HUES64 (cell line): ENCODE data around the gene ANO7.

ENCODE experiments used
- H3K27ac ChIP-seq: 2 replicates; pipeline ENCODE4 v1.7.0; 2013; ENCODE audit warnings: low read depth, low read length, inconsistent platforms
- H3K27me3 ChIP-seq: 2 replicates; pipeline ENCODE4 v1.6.1; 2013; ENCODE audit warnings: mild to moderate bottlenecking, low read length; ENCODE audit not compliant: insufficient read depth
- H3K36me3 ChIP-seq: 2 replicates; pipeline ENCODE4 v1.6.1; 2013; ENCODE audit warnings: mild to moderate bottlenecking, low read length; ENCODE audit not compliant: insufficient read depth
- H3K4me1 ChIP-seq: 2 replicates; pipeline ENCODE4 v1.6.1; 2013; ENCODE audit warnings: mild to moderate bottlenecking, low read length, moderate library complexity; ENCODE audit not compliant: insufficient read depth
- H3K4me3 ChIP-seq: 2 replicates; pipeline ENCODE4 v1.5.1; 2013; ENCODE audit warnings: mild to moderate bottlenecking, low read length, moderate library complexity
- H3K9ac ChIP-seq: 2 replicates; pipeline ENCODE4 v1.6.1; 2013; ENCODE audit warnings: mild to moderate bottlenecking, low read depth, low read length
- H3K9me3 ChIP-seq: 2 replicates; pipeline ENCODE4 v1.6.1; 2013; ENCODE audit warnings: low read depth, low read length; ENCODE audit not compliant: insufficient read depth
- WGBS: fragments of 150-250, 120-280 bp; methylation state at CpG from one replicate; pipeline ENCODE4 v1.1.7; 2013; ENCODE audit warnings: missing lambda C conversion rate; 5-methylcytosine and 5-hydroxymethylcytosine counted together

Gene ANO7

DNA sequence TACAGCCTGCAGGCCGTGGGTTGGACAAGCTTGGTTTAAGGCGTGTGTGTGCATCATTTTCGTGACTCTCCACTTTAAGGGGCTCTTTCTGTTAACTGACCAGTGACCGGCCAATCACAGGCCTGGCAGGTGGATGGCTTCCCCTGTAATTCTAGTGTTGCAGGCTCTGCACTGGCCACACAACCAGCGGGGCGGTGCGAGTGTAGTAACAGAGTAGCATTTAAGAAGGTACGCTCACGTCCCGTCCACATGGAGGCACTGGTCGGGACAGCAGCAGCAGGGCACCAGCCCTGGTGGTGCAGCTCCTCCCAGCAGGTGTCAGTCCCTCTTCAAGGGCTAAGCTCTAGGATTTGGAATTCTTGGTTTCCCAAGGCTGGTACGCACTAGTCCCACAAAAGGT, 8.0 kb upstream of the ANO7 start:
- Histone ChIP-seq H3K27me3 (no peaks in the 10 kb centered on the region), H3K4me1 (no peaks in the 10 kb centered on the region), H3K4me3 (no peak overlapping the region), H3K27ac (no peak overlapping the region), H3K36me3 (peaks cover 9% of the 10 kb centered on the region), H3K9ac (no peak overlapping the region), H3K9me3 (no peaks in the 10 kb centered on the region)
- 79% methylated on average over 12 of the region's 12 CpGs for WGBS

GRCh38 chr2:241182126-241182525, 6.4 kb upstream of the ANO7 start:
- WGBS, result 91% methylated on average over 3 of the region's 3 CpGs
- H3K4me3 ChIP-seq, result no peak overlapping the region

DNA sequence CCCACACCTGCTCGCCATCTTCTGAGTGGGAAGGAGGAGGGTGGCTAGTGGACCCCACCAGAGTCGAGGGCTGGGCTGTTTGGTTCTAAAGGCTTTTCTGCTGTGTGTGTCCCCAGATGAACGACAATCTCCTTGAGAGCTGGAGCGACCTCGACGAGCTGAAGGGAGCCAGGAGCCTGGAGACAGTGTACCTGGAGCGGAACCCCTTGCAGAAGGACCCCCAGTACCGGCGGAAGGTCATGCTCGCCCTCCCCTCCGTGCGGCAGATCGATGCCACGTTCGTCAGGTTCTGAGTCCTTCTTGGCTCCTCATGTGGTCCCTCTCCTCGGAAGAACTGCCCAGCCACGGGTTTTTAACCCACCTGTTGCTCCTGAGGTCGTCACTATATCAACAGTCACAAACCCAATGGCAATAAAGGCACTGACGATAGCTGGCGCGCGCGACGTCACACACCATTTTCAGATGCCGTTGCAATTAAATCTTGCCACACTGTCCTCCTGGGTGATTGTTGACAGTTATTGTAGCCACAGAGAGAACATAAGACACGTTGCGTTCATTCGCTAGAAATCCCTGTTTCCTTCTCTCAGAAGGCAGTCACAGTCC, 5.8 kb upstream of the ANO7 start:
- Histone ChIP-seq H3K4me1 (no peaks in the 10 kb centered on the region), H3K9me3 (no peaks in the 10 kb centered on the region), H3K27me3 (no peaks in the 10 kb centered on the region), H3K9ac (no peak overlapping the region), H3K36me3 (peaks cover 8% of the 10 kb centered on the region), H3K27ac (no peak overlapping the region), H3K4me3 (no peak overlapping the region)
- WGBS, result 94% methylated on average over 28 of the region's 28 CpGs

More at GRCh38 chr2:241182126-241182525, 6.4 kb upstream of the ANO7 start:
- Histone ChIP-seq H3K4me1 (no peaks in the 10 kb centered on the region), H3K9me3 (no peaks in the 10 kb centered on the region), H3K27ac (no peak overlapping the region), H3K36me3 (peaks cover 8% of the 10 kb centered on the region), H3K9ac (no peak overlapping the region), H3K27me3 (no peaks in the 10 kb centered on the region)

GRCh38 chr2:241183221-241183620, 5.3 kb upstream of the ANO7 start:
- 0 out of 2 replicates have a peak, but pooled peaks cover 2% of the 10 kb centered on the region for H3K4me1 ChIP-seq
- no peaks in the 10 kb centered on the region for H3K27me3 ChIP-seq
- H3K36me3 ChIP-seq, result peaks cover 8% of the 10 kb centered on the region
- no peak overlapping the region for H3K27ac ChIP-seq
- no peak overlapping the region for H3K4me3 ChIP-seq
- no peak overlapping the region for H3K9ac ChIP-seq
- no peaks in the 10 kb centered on the region for H3K9me3 ChIP-seq
- whole genome bisulfite sequencing, result 92% methylated on average over 9 of the region's 9 CpGs

DNA sequence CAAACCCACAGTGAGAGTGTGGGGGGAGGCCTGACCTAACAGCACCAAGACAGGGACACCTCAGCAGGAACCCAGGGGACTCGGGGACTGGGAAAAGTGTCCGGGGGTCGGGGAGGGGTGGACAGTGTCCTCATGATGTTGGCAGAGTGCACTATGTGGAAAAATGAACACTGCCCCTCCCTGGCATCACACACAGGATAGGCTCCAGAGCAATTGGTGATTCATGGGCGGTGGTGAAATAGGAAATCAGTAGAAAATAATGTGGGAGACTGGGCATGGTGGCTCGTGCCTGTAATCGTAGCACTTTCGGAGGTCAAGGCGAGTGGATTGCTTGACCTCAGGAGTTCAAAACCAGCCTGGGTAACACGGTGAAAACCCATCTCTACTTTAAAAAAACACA, 3.6 kb upstream of the ANO7 start:
- peaks cover 4% of the 10 kb centered on the region; the same call in 1 of the 2 replicates for H3K36me3 ChIP-seq
- no peaks in the 10 kb centered on the region for H3K9me3 ChIP-seq
- 0 out of 2 replicates have a peak, but pooled peaks cover 5% of the 10 kb centered on the region for H3K4me1 ChIP-seq
- H3K27me3 ChIP-seq, result no peaks in the 10 kb centered on the region
- H3K9ac ChIP-seq, result no peak overlapping the region
- WGBS, result 83% methylated on average over 9 of the region's 9 CpGs
- no peak overlapping the region for H3K27ac ChIP-seq
- no peak overlapping the region for H3K4me3 ChIP-seq

- H3K36me3 ChIP-seq, result peaks cover 4% of the 10 kb centered on the region; the same call in 1 of the 2 replicates
- 85% methylated on average over 11 of the region's 11 CpGs for WGBS
- H3K9me3 ChIP-seq, result no peaks in the 10 kb centered on the region
Measured at GRCh38 chr2:241185961-241186360, 2.5 kb upstream of the ANO7 start.

DNA sequence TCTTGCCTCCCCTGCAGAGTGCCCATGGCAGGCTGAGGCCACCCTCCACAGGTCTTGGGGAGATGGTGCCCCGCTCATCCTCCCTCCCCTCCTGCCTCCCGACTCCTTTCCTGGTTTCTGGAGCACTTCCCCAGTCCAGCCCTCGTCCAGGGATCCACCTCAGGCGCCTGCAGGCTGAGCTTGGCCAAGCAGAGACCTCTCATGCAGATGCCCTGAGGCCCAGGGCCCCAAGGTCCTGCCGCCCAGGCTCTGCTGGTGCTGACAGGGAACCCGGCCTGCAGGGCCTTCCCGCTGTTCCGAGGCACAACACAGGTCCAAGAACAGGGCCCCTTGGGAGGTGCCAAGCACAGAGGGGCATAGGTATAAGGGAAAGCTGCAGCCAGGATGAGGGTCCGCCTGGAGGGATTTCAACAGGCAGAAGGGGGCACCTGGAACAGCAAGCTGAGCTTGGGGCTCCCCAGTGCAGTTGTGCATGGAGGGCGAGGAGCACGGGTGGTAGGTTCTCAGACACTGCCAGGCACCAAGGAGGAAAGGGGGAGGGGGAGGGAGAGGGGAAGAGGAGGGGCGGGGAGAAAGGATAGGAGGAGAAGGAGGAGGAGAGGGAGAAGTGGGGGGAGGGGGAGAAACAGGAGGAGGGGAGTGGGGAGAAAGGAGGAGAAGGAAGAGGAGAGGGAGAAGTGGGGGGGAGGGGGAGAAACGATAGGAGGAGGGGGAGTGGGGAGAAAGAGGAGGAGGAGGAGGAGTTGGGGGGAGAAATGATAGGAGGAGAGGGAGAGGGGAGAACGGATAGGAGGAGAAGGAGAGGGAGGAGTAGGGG, 1.2 kb upstream of the ANO7 start:
- Histone ChIP-seq H3K9ac (no peak overlapping the region), H3K27ac (no peak overlapping the region), H3K4me1 (0 out of 2 replicates have a peak, but pooled peaks cover 5% of the 10 kb centered on the region), H3K27me3 (no peaks in the 10 kb centered on the region), H3K4me3 (no peak overlapping the region), H3K36me3 (peaks cover 4% of the 10 kb centered on the region; the same call in 1 of the 2 replicates), H3K9me3 (no peaks in the 10 kb centered on the region)
- 57% methylated on average over 14 of the region's 14 CpGs for WGBS

More at GRCh38 chr2:241185961-241186360, 2.5 kb upstream of the ANO7 start:
- no peak overlapping the region for H3K4me3 ChIP-seq
- no peak overlapping the region for H3K9ac ChIP-seq
- 0 out of 2 replicates have a peak, but pooled peaks cover 5% of the 10 kb centered on the region for H3K4me1 ChIP-seq
- no peaks in the 10 kb centered on the region for H3K27me3 ChIP-seq
- no peak overlapping the region for H3K27ac ChIP-seq

DNA sequence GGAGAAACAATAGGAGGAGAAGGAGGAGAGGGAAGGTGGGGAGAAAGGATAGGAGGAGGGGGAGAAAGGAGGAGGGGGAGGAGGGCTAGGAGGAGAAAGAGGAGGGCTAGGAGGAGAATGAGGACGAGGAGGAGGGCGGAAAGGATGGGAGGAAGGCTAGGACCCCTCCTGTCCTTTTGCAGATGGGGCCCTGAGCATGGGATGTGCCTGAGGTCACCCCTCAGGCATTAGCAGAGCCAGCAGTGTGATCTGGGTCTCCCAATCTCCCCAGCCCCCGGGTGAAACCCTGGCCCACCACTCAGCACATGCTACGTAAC, 601 bp upstream of the ANO7 start:
- 60% methylated on average over 4 of the region's 4 CpGs for WGBS
- Histone ChIP-seq H3K4me1 (0 out of 2 replicates have a peak, but pooled peaks cover 5% of the 10 kb centered on the region), H3K9me3 (no peaks in the 10 kb centered on the region), H3K36me3 (peaks cover 2% of the 10 kb centered on the region; the same call in 1 of the 2 replicates), H3K27me3 (no peaks in the 10 kb centered on the region), H3K27ac (no peak overlapping the region), H3K9ac (no peak overlapping the region), H3K4me3 (no peak overlapping the region)

GRCh38 chr2:241189093-241189855, 797 bp downstream of the ANO7 start:
- WGBS, result 91% methylated on average over 32 of the region's 32 CpGs
- H3K27ac ChIP-seq, result no peak overlapping the region
- no peak overlapping the region for H3K4me3 ChIP-seq
- H3K4me1 ChIP-seq, result 0 out of 2 replicates have a peak, but pooled peaks cover 5% of the 10 kb centered on the region
- H3K9ac ChIP-seq, result no peak overlapping the region
- H3K36me3 ChIP-seq, result no peaks in the 10 kb centered on the region
- H3K27me3 ChIP-seq, result no peaks in the 10 kb centered on the region
- no peaks in the 10 kb centered on the region for H3K9me3 ChIP-seq

GRCh38 chr2:241189856-241190201, 1.4 kb downstream of the ANO7 start:
- H3K9ac ChIP-seq, result no peak overlapping the region
- WGBS, result 92% methylated on average over 15 of the region's 15 CpGs
- no peaks in the 10 kb centered on the region for H3K27me3 ChIP-seq
- no peak overlapping the region for H3K4me3 ChIP-seq
- H3K4me1 ChIP-seq, result 0 out of 2 replicates have a peak, but pooled peaks cover 5% of the 10 kb centered on the region
- no peaks in the 10 kb centered on the region for H3K9me3 ChIP-seq
- no peak overlapping the region for H3K27ac ChIP-seq
- no peaks in the 10 kb centered on the region for H3K36me3 ChIP-seq
